GM18526 (cell line): ENCODE measurements around the gene NUDT12.

ENCODE experiments used
- POLR2A ChIP-seq: IDR thresholded peaks from 3 replicates; pipeline ENCODE4 v1.6.1; 2011; ENCODE audit not compliant: insufficient read length; ENCODE audit errors: extremely low read depth

The NUDT12 gene

GRCh38 chr5:103562453-103563157 is at the start of gene NUDT12:
NUDT12 (minus strand) TSS chr5:103562789; CDS start chr5:103560248, 2,541 bp downstream.
- peak; percentile 46 for TF ChIP-seq POLR2A

GRCh38 chr5:103607346-103607745 is 44.8 kb upstream of the NUDT12 start:
- TF ChIP-seq POLR2A: no peak

DNA sequence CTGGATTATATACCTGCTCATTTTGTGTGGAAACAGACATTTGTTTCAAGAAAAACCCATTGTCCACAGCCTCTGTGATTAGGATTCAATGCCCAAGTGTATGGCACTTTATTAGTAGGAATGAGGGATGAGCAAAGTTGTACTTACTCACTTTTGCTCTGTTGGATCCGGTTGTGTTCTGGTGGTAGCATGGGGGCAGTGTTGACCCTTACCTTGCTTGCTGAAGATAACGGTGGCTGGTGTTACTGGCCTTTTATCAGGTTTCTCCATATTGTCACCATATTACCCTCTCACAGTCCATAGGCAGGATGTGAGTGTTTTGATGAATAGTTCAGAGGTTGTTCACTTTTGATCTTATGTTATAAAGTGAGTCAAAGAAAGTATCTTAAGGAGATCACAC is 42.7 kb upstream of the NUDT12 start:
- no peak for TF ChIP-seq POLR2A

- TF ChIP-seq POLR2A: no peak
Observed at GRCh38 chr5:103602438-103602837, 39.8 kb upstream of the NUDT12 start.

- TF ChIP-seq POLR2A: no peak
Observed at GRCh38 chr5:103601314-103601713, 38.7 kb upstream of the NUDT12 start.

- no peak for TF ChIP-seq POLR2A
Observed at GRCh38 chr5:103600086-103600485, 37.5 kb upstream of the NUDT12 start.

GRCh38 chr5:103598997-103599566 is 36.5 kb upstream of the NUDT12 start:
- TF ChIP-seq POLR2A: no peak

DNA sequence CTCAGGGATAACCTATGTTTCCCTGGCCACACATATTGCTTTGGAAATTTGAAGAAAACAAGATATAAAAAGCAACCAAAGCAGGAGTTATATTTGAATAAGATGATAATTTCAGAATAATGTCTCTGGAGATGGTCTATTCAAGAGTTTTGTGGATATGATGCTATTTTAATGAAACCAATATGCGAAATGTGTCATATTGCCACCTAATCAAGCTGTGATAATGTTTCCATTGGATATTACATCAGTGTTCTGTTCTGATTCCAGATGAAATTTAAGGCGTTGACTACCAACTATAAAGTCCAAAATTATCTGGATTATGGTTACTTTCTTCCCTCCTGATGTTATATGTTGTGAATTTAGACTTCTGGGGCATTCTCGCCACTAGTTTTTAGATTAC is 27.6 kb upstream of the NUDT12 start:
- no peak for TF ChIP-seq POLR2A

DNA sequence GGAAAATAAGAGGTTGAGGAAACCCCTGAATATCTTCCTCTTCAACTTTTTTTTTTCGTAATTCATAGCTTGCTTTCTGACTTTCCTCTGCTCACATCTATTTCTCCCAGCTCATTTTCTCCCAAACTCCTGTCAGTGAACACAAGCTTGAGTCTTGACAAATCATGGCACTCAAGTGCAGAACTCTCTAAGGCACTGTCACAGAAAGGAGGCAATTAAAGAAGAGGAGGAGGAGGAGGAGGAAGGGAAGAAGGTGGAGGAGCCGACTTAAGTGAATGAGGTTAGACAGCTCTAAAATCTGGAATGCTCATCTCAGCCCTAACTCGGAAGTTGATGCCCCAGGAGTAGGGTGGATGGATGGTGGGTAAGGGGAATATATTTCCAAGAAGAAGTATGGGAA is 27.2 kb upstream of the NUDT12 start:
- no peak for TF ChIP-seq POLR2A

GRCh38 chr5:103589357-103589756 is 26.8 kb upstream of the NUDT12 start:
- no peak for TF ChIP-seq POLR2A

GRCh38 chr5:103587185-103587748 is 24.7 kb upstream of the NUDT12 start:
- TF ChIP-seq POLR2A: no peak

GRCh38 chr5:103582364-103582763 is 19.8 kb upstream of the NUDT12 start:
- TF ChIP-seq POLR2A: no peak

- TF ChIP-seq POLR2A: no peak
Observed at GRCh38 chr5:103573411-103573810, 10.8 kb upstream of the NUDT12 start.

GRCh38 chr5:103572454-103572853 is 9.9 kb upstream of the NUDT12 start:
- no peak for TF ChIP-seq POLR2A

GRCh38 chr5:103571730-103572129 is 9.1 kb upstream of the NUDT12 start:
- no peak for TF ChIP-seq POLR2A

GRCh38 chr5:103569313-103570060 is 6.9 kb upstream of the NUDT12 start:
- no peak for TF ChIP-seq POLR2A
